Transverse colon (tissue), 4 donors: Measurements from ENCODE around the gene FAM83D.

Experiments
- EP300 ChIP-seq: sonication (generic); formaldehyde crosslinking; IDR thresholded peaks from one replicate; pipeline ENCODE4 v1.6.1; 2017; ENCODE audit warnings: antibody characterized with exemption, low read depth
- POLR2A ChIP-seq: fragments of 450-650 bp; IDR thresholded peaks from one replicate; pipeline ENCODE4 v1.6.1; 2016; ENCODE audit warnings: antibody characterized with exemption, mild to moderate bottlenecking, moderate library complexity
- POLR2AphosphoS5 ChIP-seq, 3 donors: sonication (generic); formaldehyde crosslinking; IDR thresholded peaks; one replicate each; pipeline ENCODE4 v1.6.1; 2016; ENCODE audit warnings: antibody characterized with exemption in 3 of 3
- TF ChIP-seq, protein P1 (sequence below), 5 experiments: fragments of 200-600 bp in 3 of 5; fragments of 450-650 bp in 2 of 5; sonication (generic) in 3 of 5; IDR thresholded peaks; 1 replicate in 2 of 5; 2 replicates in 3 of 5; pipeline ENCODE4 v1.5.1; 2016 to 2017; ENCODE audit warnings: antibody characterized with exemption in 5 of 5, inconsistent platforms in 3 of 5, mild to moderate bottlenecking in 2 of 5, moderate library complexity in 1 of 5

DNA sequence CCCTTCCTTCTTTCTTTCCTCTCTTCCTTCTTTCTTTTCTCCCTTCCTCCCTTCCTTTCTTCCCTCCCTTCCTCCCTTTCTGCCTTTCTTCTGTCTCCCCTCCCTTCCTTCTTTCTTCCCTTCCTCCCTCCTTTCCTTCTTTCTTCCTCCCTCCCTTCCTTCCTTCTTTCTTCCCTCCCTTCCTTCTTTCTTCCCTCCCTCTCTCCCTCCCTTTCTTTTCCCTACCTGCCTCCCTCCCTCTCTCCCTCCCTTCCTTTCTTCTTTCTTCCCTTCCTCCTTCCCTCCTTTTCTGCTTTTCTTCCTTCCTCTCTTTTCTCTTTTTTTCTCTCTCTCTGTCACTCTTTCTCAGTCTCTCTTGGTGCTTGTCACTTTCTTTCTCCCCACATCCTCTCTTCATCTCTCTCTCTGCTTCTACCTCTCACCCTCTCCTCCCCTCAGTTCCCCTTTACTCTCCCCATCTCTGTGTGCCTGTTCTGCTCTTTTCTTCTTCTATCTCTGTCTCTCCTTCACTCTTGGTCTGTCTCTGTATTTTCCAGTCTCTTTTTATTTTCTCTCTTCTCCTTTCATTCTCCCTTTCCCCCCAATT, 30.1 kb upstream of the FAM83D start:
- TF ChIP-seq POLR2A, result no peak
- TF ChIP-seq, protein P1, sequence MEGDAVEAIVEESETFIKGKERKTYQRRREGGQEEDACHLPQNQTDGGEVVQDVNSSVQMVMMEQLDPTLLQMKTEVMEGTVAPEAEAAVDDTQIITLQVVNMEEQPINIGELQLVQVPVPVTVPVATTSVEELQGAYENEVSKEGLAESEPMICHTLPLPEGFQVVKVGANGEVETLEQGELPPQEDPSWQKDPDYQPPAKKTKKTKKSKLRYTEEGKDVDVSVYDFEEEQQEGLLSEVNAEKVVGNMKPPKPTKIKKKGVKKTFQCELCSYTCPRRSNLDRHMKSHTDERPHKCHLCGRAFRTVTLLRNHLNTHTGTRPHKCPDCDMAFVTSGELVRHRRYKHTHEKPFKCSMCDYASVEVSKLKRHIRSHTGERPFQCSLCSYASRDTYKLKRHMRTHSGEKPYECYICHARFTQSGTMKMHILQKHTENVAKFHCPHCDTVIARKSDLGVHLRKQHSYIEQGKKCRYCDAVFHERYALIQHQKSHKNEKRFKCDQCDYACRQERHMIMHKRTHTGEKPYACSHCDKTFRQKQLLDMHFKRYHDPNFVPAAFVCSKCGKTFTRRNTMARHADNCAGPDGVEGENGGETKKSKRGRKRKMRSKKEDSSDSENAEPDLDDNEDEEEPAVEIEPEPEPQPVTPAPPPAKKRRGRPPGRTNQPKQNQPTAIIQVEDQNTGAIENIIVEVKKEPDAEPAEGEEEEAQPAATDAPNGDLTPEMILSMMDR (IDR thresholded peaks at IDR 0.05), result no peak
- TF ChIP-seq POLR2AphosphoS5 (IDR thresholded peaks at IDR 0.05), result no peak
- no peak for TF ChIP-seq EP300
